Activated CD4-positive, CD25-positive, alpha-beta regulatory T cell treated with anti-CD3 and anti-CD28 coated beads, Interleukin-2, amount 50 U/mL, for 24 hours (primary cell): ENCODE results near the gene IGF2BP2.
"Not testable (repeated sequence)": the region's sequence is repeated elsewhere in the genome, so short reads cannot be mapped to it uniquely, and the experiment has no call there.

Experiments used
- ATAC-seq, 2 donors: fragments of 150-1000 bp; cut with Tn5 transposase; one replicate each; pipeline ENCODE4 v1.10.0; 2021; ENCODE audit warnings: mild to moderate bottlenecking in 1 of 2, moderate library complexity in 1 of 2

The IGF2BP2 gene

GRCh38 chr3:185708392-185708791, 116.5 kb downstream of the IGF2BP2 start:
- no peak for ATAC-seq

- ATAC-seq, result no peak
Observed at GRCh38 chr3:185705498-185705897, 119.3 kb downstream of the IGF2BP2 start.

DNA sequence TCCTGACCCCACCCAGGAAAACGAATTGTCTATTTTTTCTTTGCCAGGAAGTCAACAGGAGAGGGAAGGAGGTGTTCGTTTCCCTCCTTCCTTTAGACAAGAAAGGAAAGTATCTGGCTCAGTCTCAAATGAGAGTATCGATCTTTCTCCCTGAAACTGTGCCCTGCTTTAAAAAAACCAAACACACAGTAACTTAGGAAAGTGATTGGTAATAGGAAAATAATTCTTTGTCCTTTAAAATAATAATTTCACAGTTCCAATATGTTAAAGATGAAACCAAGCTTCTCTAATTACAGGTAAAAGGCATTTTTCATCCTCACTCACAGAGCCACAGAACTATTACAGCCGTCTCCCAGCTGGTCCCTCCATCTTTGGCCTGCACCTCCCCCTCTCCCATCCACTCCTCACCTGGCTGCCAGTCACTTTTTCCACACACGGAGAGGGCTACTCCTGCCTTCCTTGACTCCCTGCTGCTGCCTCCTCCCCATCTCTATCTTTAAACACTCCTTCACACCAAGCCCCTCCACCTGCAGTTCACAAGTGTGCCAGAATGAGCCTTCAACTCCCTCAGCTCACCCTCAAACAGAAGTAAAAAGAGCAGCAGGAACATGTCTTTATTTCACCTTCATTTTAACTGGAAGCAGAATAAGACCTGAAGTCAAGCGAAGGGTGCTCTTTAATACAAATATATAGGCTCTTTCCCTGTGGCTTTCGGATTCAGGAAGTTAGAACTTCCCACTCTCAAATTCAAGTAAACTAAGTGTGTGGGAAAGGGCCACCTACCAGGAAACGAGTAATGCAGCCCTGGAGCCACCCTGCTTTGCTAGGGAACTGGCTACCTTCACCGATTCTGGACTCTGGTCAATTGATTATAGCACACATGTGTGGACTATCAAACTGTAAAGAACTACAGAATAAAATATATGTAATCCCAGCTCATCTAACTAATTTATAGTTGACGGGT, 122.3 kb downstream of the IGF2BP2 start:
- no peak for ATAC-seq

DNA sequence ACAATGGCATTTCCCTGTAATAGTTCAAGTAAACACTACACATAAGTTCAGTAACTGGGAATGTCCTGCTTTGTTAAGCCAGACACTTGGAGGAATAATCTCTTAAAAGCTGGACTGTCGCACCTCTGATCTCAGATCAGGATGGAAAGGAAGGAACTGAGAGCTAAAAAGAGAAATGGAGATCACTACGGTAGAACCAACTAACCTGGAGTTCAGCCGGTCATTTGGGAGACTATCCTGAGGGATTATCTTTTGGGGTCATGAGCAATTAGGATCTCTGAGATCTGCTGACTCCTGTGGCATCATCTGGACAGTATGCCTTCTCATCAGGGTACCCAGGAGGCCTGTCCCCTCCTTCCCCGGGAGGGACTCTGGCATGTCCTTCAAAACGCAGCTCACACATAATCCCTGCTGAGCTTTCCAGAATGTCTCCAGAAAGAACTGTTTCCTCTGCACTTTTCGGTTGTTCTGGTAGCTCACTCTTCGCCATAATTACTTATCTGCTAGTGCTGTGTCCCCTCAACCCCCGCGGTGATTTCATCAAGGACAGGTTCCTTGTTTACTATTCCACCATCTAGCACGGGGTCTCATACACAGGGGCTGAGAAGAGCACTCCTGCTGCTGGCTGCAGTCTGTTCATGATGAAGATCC, 123.1 kb downstream of the IGF2BP2 start:
- ATAC-seq, result no peak

DNA sequence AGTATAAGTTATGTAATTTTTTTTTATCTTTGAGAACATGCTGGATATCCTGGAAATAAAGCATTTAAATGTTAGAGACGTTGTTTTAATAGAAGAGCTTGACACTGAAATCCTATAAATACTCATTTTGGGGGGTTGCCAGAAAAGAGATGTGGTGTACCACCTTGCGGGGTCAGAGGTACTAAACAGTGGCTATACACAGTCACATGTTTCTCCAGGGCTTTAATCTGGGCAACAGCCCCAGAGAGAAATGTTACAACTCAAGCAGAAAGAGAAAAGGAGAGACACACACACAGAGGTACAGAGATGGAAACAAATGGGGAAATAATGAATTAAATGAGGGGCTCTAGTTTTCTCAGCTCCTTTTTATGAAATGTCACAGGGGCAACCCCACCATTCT, 124.9 kb downstream of the IGF2BP2 start:
- no peak for ATAC-seq

- ATAC-seq, result not testable (repeated sequence)
Observed at GRCh38 chr3:185697228-185697627, 127.6 kb downstream of the IGF2BP2 start.

DNA sequence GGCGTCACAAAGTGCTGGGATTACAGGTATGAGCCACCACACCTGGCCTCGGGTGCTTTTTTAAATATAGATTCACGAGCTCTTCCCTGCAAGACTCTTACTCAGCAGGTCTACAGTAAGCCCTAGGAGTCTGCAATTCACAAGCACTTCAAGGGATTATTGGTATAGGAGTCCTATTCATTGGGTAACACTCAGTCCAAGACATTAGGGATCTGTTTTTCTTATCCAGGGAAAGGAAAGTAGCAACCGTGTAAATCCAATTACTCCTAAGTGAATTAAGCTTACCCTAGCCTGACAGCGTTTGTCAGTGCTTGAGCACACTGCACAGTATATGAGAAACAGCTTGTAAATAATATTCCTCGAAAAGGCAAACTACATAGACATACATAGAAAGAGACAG, 128.8 kb downstream of the IGF2BP2 start:
- ATAC-seq, result no peak

GRCh38 chr3:185693985-185694653, 130.7 kb downstream of the IGF2BP2 start:
- no peak for ATAC-seq

GRCh38 chr3:185691622-185692021, 133.2 kb downstream of the IGF2BP2 start:
- ATAC-seq, result no peak

GRCh38 chr3:185687271-185687878, 137.5 kb downstream of the IGF2BP2 start:
- no peak for ATAC-seq

- ATAC-seq, result no peak
Observed at GRCh38 chr3:185685231-185686035, 139.4 kb downstream of the IGF2BP2 start.

- ATAC-seq, result no peak
Observed at GRCh38 chr3:185680231-185680630, 144.6 kb downstream of the IGF2BP2 start.

DNA sequence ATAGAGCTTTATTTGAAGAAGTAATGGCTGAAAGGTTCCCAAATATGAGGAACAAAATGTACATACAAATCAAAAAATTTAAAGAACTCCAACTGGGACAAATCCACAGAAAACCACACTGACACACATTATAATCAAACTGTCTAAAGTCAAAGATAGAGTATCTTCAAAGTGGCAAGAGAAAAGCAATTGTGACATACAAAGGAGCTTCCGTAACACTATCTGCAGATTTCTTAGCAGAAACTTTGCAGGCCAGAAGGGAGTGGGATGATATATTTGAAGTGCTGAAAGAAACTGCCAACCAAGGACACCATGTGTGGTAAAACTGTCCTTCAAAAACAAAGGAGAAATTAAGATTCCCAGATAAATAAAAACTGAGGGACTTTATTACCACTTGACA, 146.8 kb downstream of the IGF2BP2 start:
- no peak for ATAC-seq

GRCh38 chr3:185677146-185677829, 147.6 kb downstream of the IGF2BP2 start:
- no peak for ATAC-seq

DNA sequence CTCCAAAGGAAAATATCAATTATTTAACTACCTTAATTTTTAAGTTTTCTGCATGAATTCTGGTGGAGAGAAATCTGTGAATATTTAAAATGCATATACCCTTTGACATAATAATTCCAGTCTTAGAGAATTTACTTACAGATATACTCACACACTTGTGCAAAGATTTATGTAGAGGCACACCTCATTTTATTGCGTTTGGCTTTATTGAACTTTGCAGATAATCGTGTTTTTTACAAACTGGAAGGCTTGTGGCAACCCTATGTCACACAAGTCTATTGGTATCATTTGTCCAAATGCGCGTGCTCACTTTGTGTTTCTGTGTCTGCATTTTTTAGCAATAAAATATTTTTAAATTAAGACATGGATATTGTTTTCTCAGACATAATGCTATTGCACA, 157.3 kb downstream of the IGF2BP2 start:
- ATAC-seq, result no peak

- ATAC-seq, result no peak
Observed at GRCh38 chr3:185663929-185664328, 160.9 kb downstream of the IGF2BP2 start.

DNA sequence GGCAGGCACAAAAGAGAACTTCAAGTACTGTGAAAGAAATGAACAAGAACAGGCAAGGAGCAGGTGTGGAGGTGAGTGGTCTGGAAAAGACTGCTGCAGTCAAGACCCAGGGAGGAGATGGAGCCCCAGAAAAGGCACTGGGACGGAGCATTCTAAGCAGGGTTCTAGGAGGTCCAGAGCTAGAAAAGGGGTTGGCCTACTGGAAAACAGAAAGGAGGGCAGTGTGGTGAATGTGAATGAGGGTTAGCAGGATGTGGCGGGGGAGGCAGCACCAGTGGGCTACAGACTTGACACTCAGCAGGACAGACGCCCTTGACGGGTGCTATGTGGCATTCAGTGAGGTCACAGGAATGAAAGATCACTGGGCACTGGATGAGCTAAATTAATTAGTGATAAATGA, 163.1 kb downstream of the IGF2BP2 start:
- ATAC-seq, result no peak

GRCh38 chr3:185661296-185661695, 163.5 kb downstream of the IGF2BP2 start:
- not testable (repeated sequence) for ATAC-seq

GRCh38 chr3:185659942-185660921, 164.6 kb downstream of the IGF2BP2 start:
- peak; percentile 60 to 65 for ATAC-seq

DNA sequence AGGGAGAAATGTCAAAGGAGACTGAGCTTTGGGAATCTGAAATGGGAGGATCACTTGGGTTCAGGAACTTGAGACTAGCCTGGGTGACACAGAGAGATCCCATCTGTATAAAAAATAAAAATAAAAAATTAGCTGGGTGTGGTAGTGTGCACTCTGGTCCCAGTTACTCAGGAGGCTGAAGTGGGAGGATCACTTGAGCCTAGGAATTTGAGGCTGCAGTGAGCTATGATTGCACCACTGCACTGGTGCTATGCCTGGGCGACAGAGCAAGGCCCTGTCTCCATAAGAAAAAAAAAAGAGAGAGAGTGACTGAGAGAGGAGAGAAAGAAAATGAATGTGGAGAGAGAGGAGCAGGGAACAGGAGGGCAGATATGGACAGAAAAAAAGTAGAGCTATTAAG, 165.9 kb downstream of the IGF2BP2 start:
- no peak for ATAC-seq
